GM18868 (cell line): ENCODE results near the gene GAB4.
"Not testable (repeated sequence)": the region's sequence is repeated elsewhere in the genome, so short reads cannot be mapped to it uniquely, and the experiment has no call there.

Experiments
- ATAC-seq: cut with Tn5 transposase; IDR thresholded peaks from one replicate; pipeline ENCODE4 v1.9.1; 2021; ENCODE audit warnings: mild to moderate bottlenecking, moderate library complexity; ENCODE audit not compliant: unreplicated experiment

GAB4 gene

GRCh38 chr22:16917144-16918003 lies 90.6 kb downstream of the GAB4 start:
- ATAC-seq, result peak; percentile 70

DNA sequence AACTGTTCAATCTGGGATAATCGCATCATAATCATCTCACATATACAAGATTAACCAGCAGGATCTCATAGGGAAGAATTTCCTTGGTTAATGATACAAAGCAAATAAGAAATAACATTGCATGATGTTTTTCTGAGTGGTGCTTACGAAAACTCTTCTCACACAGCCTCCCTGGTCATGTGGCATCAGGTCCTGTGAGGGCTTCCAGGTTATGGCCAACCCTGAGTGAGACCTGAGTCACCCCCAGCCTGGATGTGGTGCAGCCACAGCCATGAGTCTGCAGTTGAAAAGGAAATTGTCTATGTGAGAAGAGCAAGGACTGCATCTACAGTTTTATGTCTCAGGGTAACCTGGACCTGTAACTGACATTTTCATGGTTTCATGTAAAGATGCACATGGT lies 92.3 kb downstream of the GAB4 start:
- ATAC-seq, result no peak

DNA sequence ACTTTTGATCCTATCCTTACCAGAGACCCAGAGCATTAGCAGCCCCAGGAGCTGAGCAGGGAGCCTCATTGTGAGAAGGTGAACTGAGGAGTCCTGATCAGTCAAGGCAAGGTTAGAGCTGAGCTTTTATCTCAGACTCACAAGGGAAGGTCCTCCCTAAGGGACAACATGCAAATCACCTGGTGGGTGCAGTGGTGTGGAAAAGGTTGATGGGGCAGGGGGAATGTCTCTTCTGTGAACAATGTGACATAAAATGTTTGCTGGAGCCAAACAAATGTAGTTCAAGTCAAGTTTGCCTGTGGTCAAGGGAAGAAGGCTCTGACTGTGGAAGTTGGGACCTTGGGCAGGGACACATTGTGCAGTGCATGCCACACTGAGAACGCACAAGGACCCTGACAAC lies 93.1 kb downstream of the GAB4 start:
- ATAC-seq, result not testable (repeated sequence)

GRCh38 chr22:16914006-16914405 lies 94.0 kb downstream of the GAB4 start:
- no peak for ATAC-seq

- no peak for ATAC-seq
Measured at GRCh38 chr22:16912281-16912680, 95.7 kb downstream of the GAB4 start.
